Measurements from ENCODE around the gene ADGRG1.
"Not testable (repeated sequence)": the region's sequence is repeated elsewhere in the genome, so short reads cannot be mapped to it uniquely, and the experiment has no call there.

DNA sequence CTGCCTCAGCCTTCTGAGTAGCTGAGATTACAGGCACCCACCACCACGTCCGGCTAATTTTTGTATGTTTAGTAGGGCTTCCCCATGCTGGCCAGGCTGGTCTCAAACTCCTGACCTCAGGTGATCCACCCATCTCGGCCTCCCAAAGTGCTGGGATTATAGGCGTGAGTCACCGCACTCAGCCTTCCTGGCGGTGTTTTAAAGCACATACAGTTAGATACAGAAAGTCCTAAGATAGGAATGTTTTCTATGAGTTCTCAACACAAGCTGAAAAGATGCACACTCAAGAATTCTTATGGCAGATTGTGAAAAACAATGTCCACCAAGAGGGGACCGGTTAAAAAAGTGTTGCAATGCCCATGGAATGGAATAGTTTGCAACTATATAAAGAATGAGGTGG lies 43.0 kb downstream of the ADGRG1 start:
- not testable (repeated sequence) for TF ChIP-seq CTCF, POLR2AphosphoS5, POLR2A (IDR thresholded peaks at IDR 0.05)

All from transverse colon (tissue), 4 donors.